Nephron (organoid): Measurements from ENCODE around the gene KRT8.

Experiments used
- H3K27ac Mint-ChIP-seq, 3 experiments: 2 replicates each; pipeline ENCODE4 v1.8.0; 2020; ENCODE audit warnings: mixed read lengths in 3 of 3, mild to moderate bottlenecking in 2 of 3, moderate library complexity in 1 of 3
- H3K27me3 Mint-ChIP-seq: 2 replicates; pipeline ENCODE4 v1.8.0; 2021; ENCODE audit warnings: low read depth, mild to moderate bottlenecking, moderate library complexity, mixed read lengths
- H3K36me3 Mint-ChIP-seq: 2 replicates; pipeline ENCODE4 v1.8.0; 2020; ENCODE audit warnings: low read depth, mixed read lengths
- H3K4me1 Mint-ChIP-seq: 2 replicates; pipeline ENCODE4 v1.8.0; 2020; ENCODE audit warnings: mixed read lengths
- H3K4me3 Mint-ChIP-seq, 3 experiments: 2 replicates each; pipeline ENCODE4 v1.8.0; 2020; ENCODE audit warnings: mild to moderate bottlenecking in 3 of 3, mixed read lengths in 3 of 3, moderate library complexity in 2 of 3
- H3K9me3 Mint-ChIP-seq: 2 replicates; pipeline ENCODE4 v1.8.0; 2020; ENCODE audit warnings: mixed read lengths
- TF ChIP-seq, protein P1 (sequence below), 3 experiments: fragments of 200-600 bp; sonication (generic); IDR thresholded peaks; one replicate each; pipeline ENCODE4 v1.5.0; 2021; ENCODE audit warnings: antibody characterized with exemption in 3 of 3; ENCODE audit not compliant: unreplicated experiment in 3 of 3

KRT8 gene

DNA sequence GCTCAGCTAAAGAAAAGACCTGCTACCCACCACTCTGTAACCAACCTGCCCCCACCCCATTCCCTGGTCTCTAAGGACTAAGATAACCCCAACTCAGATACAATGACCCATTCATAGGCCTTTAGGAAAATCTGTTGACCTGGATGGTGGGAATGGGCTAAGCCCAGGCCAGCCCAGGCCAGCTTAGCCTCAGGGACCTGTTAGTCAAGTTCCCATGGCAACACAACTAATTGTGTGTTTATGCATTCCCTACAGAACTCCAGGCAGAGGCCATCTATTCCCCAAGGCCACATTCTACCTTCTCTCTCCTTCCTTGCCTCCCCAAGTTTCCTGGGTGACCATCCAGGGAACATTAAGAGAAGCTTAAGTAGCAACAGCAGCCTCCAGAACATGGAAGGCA, 16.1 kb upstream of the KRT8 start:
- Mint-ChIP-seq H3K36me3 (no peaks in the 10 kb centered on the region), H3K4me1 (peaks cover 12% of the 10 kb centered on the region), H3K9me3 (no peaks in the 10 kb centered on the region)

DNA sequence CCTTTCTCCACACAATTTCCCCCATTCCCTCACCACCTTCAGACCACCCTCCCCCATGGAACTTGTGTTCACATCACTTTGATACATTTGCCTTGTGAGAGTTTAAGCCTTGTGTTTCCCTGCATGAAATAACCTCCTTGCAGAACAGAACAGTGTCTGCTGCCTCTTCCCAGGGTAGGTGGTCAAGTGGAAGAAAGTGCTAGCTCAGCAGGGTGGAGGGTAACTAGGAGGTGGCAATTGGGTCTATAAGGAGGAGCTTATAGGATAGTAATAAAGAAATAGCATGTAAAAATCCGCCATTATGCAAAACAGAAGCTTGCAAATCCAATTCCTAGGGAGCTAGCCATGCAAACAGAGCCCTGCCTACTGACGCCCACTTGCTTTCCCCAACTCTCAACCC, 13.9 kb upstream of the KRT8 start:
- H3K4me1 Mint-ChIP-seq = no peaks in the 10 kb centered on the region
- no peak overlapping the region for H3K4me3 Mint-ChIP-seq

More for the DNA sequence above, 16.1 kb upstream of the KRT8 start:
- Mint-ChIP-seq H3K4me3 (no peak overlapping the region), H3K27me3 (peaks cover 3% of the 10 kb centered on the region), H3K27ac (peak overlapping the region in 2 of 3 experiments; percentile 48 to 69)
- TF ChIP-seq, protein P1, sequence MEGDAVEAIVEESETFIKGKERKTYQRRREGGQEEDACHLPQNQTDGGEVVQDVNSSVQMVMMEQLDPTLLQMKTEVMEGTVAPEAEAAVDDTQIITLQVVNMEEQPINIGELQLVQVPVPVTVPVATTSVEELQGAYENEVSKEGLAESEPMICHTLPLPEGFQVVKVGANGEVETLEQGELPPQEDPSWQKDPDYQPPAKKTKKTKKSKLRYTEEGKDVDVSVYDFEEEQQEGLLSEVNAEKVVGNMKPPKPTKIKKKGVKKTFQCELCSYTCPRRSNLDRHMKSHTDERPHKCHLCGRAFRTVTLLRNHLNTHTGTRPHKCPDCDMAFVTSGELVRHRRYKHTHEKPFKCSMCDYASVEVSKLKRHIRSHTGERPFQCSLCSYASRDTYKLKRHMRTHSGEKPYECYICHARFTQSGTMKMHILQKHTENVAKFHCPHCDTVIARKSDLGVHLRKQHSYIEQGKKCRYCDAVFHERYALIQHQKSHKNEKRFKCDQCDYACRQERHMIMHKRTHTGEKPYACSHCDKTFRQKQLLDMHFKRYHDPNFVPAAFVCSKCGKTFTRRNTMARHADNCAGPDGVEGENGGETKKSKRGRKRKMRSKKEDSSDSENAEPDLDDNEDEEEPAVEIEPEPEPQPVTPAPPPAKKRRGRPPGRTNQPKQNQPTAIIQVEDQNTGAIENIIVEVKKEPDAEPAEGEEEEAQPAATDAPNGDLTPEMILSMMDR (IDR thresholded peaks at IDR 0.05; ENCODE audit: unreplicated experiment in 3 of 3) = no peak

DNA sequence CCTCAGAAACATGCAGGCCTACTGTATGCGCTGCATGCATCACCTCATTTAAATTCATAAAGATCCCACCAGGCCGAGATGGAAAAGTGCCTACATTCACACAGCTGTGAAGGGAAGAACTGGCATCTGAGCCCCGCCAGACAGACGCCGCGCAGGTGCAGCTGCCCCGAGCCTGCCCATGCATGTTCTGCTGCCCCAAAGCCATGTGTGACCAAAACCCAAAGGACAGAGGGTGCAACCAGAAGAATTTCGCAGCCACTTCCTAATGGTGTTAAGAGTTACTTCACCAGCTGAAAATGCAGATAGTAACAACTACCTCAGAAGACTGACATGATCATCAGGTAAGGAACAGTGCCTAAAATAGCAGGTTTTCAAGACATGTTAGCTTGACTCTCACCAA, 13.5 kb upstream of the KRT8 start:
- Mint-ChIP-seq H3K4me1 (no peaks in the 10 kb centered on the region), H3K9me3 (no peaks in the 10 kb centered on the region), H3K27ac (no peak overlapping the region), H3K36me3 (no peaks in the 10 kb centered on the region), H3K27me3 (peaks cover 3% of the 10 kb centered on the region), H3K4me3 (no peak overlapping the region)
- TF ChIP-seq, protein P1 (IDR thresholded peaks at IDR 0.05; ENCODE audit: unreplicated experiment in 3 of 3) = no peak

More for the DNA sequence above, 13.9 kb upstream of the KRT8 start:
- Mint-ChIP-seq H3K27me3 (peaks cover 3% of the 10 kb centered on the region), H3K9me3 (no peaks in the 10 kb centered on the region), H3K36me3 (no peaks in the 10 kb centered on the region), H3K27ac (peak overlapping the region in 1 of 3 experiments; percentile 9)
- TF ChIP-seq, protein P1 (IDR thresholded peaks at IDR 0.05; ENCODE audit: unreplicated experiment in 3 of 3) = no peak

- Mint-ChIP-seq H3K9me3 (no peaks in the 10 kb centered on the region), H3K27ac (no peak overlapping the region), H3K4me1 (no peaks in the 10 kb centered on the region), H3K27me3 (peaks cover 3% of the 10 kb centered on the region), H3K4me3 (no peak overlapping the region), H3K36me3 (no peaks in the 10 kb centered on the region)
- TF ChIP-seq, protein P1 (IDR thresholded peaks at IDR 0.05; ENCODE audit: unreplicated experiment in 3 of 3) = no peak
Measured at GRCh38 chr12:52917800-52918199, 12.9 kb upstream of the KRT8 start.

DNA sequence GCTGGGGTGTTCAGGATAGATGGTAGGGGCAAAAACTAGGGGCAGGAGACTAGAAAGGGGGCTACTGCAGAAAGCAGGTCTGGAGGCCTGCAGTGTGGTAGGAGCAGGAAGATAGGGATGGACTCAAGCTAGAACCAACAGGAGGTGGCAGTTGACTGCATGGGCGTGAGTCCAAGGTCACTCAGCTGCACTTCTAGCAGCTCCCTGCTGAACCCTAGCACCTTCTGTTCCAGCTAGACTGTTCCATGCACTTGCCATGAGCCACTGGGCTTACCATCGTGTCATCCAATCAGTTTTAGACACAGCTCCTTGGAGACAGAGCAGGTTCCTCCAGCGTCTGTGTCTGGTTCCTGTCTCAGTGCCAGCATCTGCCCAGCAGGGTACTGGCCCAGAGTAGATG, 11.3 kb upstream of the KRT8 start:
- Mint-ChIP-seq H3K4me3 (no peak overlapping the region), H3K4me1 (no peaks in the 10 kb centered on the region), H3K9me3 (no peaks in the 10 kb centered on the region), H3K27ac (no peak overlapping the region), H3K27me3 (peaks cover 12% of the 10 kb centered on the region), H3K36me3 (no peaks in the 10 kb centered on the region)
- TF ChIP-seq, protein P1 (IDR thresholded peaks at IDR 0.05; ENCODE audit: unreplicated experiment in 3 of 3) = no peak

DNA sequence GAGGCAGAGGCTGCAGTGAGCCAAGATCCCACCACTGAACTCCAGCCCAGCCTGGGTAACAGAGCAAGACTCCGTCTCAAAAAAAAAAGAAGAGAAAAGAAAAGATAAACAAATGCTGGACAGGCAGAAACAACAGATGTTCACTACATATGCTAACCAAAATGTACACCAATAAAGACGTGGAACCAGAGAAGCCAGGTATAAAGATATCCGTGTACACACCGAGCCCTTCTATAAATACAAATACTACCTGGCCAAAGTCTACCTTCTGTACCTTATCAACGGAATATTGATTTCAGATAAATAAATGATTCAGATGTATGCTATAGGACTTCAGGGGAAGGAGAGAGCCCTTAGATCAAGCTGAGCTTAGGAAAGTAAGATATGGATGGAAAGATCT, 10.8 kb upstream of the KRT8 start:
- no peaks in the 10 kb centered on the region for H3K9me3 Mint-ChIP-seq

More for the DNA sequence above, 10.8 kb upstream of the KRT8 start:
- H3K4me1 Mint-ChIP-seq = no peaks in the 10 kb centered on the region
- H3K27me3 Mint-ChIP-seq = peaks cover 10% of the 10 kb centered on the region
- TF ChIP-seq, protein P1 (IDR thresholded peaks at IDR 0.05; ENCODE audit: unreplicated experiment in 3 of 3) = no peak
- H3K4me3 Mint-ChIP-seq = no peak overlapping the region
- H3K36me3 Mint-ChIP-seq = no peaks in the 10 kb centered on the region
- H3K27ac Mint-ChIP-seq = no peak overlapping the region
